CD14-positive monocyte (primary cell): ENCODE data around the gene SNAP25. TPM values are rescaled to one million over a fixed set of nuclear protein-coding genes. Genes with fewer than 3 reads are reported as not detected.

Experiments used
- DNase-seq, 3 donors: peaks; one replicate each; pipeline ENCODE4 v3.0.0-alpha.2; 2011 to 2022
- H2AFZ ChIP-seq: 2 replicates; pipeline ENCODE4 v1.6.0; 2012; ENCODE audit warnings: mild to moderate bottlenecking, low read depth, low read length, inconsistent platforms; ENCODE audit not compliant: insufficient read depth, poor library complexity, severe bottlenecking
- H3K27ac ChIP-seq, 2 donors: 1 replicate in 1 of 2; 2 replicates in 1 of 2; pipeline ENCODE4 v1.5.1; 2012 to 2013; ENCODE audit warnings: low read length in 2 of 2, control low read depth in 1 of 2, inconsistent platforms in 1 of 2, low read depth in 1 of 2, mild to moderate bottlenecking in 1 of 2
- H3K27me3 ChIP-seq, 2 donors: one replicate each; pipeline versions ENCODE4 v1.6.0 to v1.6.1; 2011 to 2013; ENCODE audit warnings: low read length in 2 of 2; ENCODE audit not compliant: control insufficient read depth in 2 of 2, insufficient read depth in 2 of 2
- H3K36me3 ChIP-seq, 2 donors: replicated peaks in 1 of 2; 1 replicate in 1 of 2; 2 replicates in 1 of 2; pipeline versions ENCODE4 v1.5.1 to v1.6.1; 2012 to 2013; ENCODE audit warnings: low read length in 2 of 2, control low read depth in 1 of 2, inconsistent platforms in 1 of 2, mild to moderate bottlenecking in 1 of 2; ENCODE audit not compliant: insufficient read depth in 2 of 2, control insufficient read depth in 1 of 2
- H3K4me1 ChIP-seq, 2 donors: 1 replicate in 1 of 2; 2 replicates in 1 of 2; pipeline versions ENCODE4 v1.5.1 to v1.6.1; 2012 to 2013; ENCODE audit warnings: low read length in 2 of 2, control low read depth in 1 of 2, inconsistent platforms in 1 of 2, mild to moderate bottlenecking in 1 of 2, moderate library complexity in 1 of 2; ENCODE audit not compliant: insufficient read depth in 2 of 2, control insufficient read depth in 1 of 2
- H3K4me2 ChIP-seq: replicated peaks from 2 replicates; pipeline ENCODE3; 2012; ENCODE audit warnings: low read length, moderate library complexity, mild to moderate bottlenecking; ENCODE audit not compliant: poor library complexity, severe bottlenecking; ENCODE audit errors: extremely low read depth
- H3K4me3 ChIP-seq, 3 experiments: fragments of 200-600 bp in 1 of 3; sonication (generic) in 1 of 3; replicated peaks in 1 of 3; 1 replicate in 2 of 3; 2 replicates in 1 of 3; pipeline ENCODE4 v1.5.1; 2011 to 2013; ENCODE audit warnings: low read length in 3 of 3, mild to moderate bottlenecking in 3 of 3, control low read depth in 2 of 3, low read depth in 2 of 3, inconsistent platforms in 1 of 3, moderate library complexity in 1 of 3
- H3K79me2 ChIP-seq: 2 replicates; pipeline ENCODE4 v1.6.0; 2012; ENCODE audit warnings: mild to moderate bottlenecking, control low read depth, inconsistent platforms, low read length, moderate library complexity; ENCODE audit not compliant: insufficient read depth
- H3K9ac ChIP-seq: 2 replicates; pipeline ENCODE4 v1.6.0; 2017; ENCODE audit warnings: low read length, mild to moderate bottlenecking; ENCODE audit not compliant: insufficient read depth, poor library complexity, severe bottlenecking
- H3K9me3 ChIP-seq, 2 donors: replicated peaks in 1 of 2; 1 replicate in 1 of 2; 2 replicates in 1 of 2; pipeline versions ENCODE4 v1.5.1 to v1.6.1; 2012 to 2013; ENCODE audit warnings: low read length in 2 of 2, control low read depth in 1 of 2; ENCODE audit not compliant: control insufficient read depth in 1 of 2, insufficient read depth in 1 of 2
- H4K20me1 ChIP-seq: 2 replicates; pipeline ENCODE4 v1.6.0; 2012; ENCODE audit warnings: mild to moderate bottlenecking, low read length, control low read depth, moderate library complexity; ENCODE audit not compliant: insufficient read depth
- H3K27ac Mint-ChIP-seq, 7 donors: one replicate each; pipeline ENCODE4 v1.8.0; 2020; ENCODE audit warnings: mild to moderate bottlenecking in 7 of 7, mixed read lengths in 7 of 7, moderate library complexity in 6 of 7, inconsistent platforms in 2 of 7
- H3K27me3 Mint-ChIP-seq, 3 donors: one replicate each; pipeline ENCODE4 v1.8.0; 2021 to 2022; ENCODE audit warnings: low read depth in 3 of 3, mild to moderate bottlenecking in 3 of 3, mixed read lengths in 3 of 3, moderate library complexity in 3 of 3, inconsistent platforms in 1 of 3
- H3K36me3 Mint-ChIP-seq, 2 donors: one replicate each; pipeline ENCODE4 v1.8.0; 2020; ENCODE audit warnings: mixed read lengths in 2 of 2, inconsistent platforms in 1 of 2, mild to moderate bottlenecking in 1 of 2
- H3K4me1 Mint-ChIP-seq: one replicate; pipeline ENCODE4 v1.8.0; 2020; ENCODE audit warnings: mild to moderate bottlenecking, mixed read lengths
- H3K4me3 Mint-ChIP-seq, 2 donors: one replicate each; pipeline ENCODE4 v1.8.0; 2020; ENCODE audit warnings: mild to moderate bottlenecking in 2 of 2, mixed read lengths in 2 of 2, moderate library complexity in 1 of 2
- H3K9me3 Mint-ChIP-seq, 7 donors: one replicate each; pipeline ENCODE4 v1.8.0; 2020 to 2022; ENCODE audit warnings: mixed read lengths in 7 of 7, mild to moderate bottlenecking in 6 of 7, moderate library complexity in 6 of 7, inconsistent platforms in 2 of 7
- CTCF ChIP-seq: fragments of 200-600 bp; IDR thresholded peaks from one replicate; pipeline ENCODE4 v1.8.0; 2022; ENCODE audit warnings: antibody characterized with exemption, mild to moderate bottlenecking
- WGBS: methylation state at CpG from one replicate; pipeline ENCODE4 v1.1.5; 2013; ENCODE audit warnings: missing lambda C conversion rate; ENCODE audit not compliant: insufficient coverage; 5-methylcytosine and 5-hydroxymethylcytosine counted together
- intact Hi-C, 2 donors: fragments of 100-400 bp; cut with micrococcal nuclease; formaldehyde crosslinking; loops; one replicate each; pipeline versions ENCODE4 v1.15.0 to v1.15.1; 2023
- polyA plus RNA-seq, 3 donors: library from polyadenylated mRNA; depleted of rRNA in 1 of 3; unstranded in 2 of 3; stranded (reverse) in 1 of 3; fragments of 300-500 nt in 2 of 3; fragments of >200 nt in 1 of 3; fragmentation: Illumina TruSeq in 2 of 3; gene quantifications; 1 replicate in 2 of 3; 2 replicates in 1 of 3; pipeline ENCODE4 v1.2.3, GENCODE V29; 2012 to 2021

Gene SNAP25
- polyA plus RNA-seq, 3 donors, result not detected

- H3K36me3 ChIP-seq, result no peaks in the 10 kb centered on the region
- H3K4me3 Mint-ChIP-seq, result no peak overlapping the region
- no peak overlapping the region for H3K27ac Mint-ChIP-seq
Measured at GRCh38 chr20:10170261-10170660, 48.4 kb upstream of the SNAP25 start.

More at GRCh38 chr20:10170261-10170660, 48.4 kb upstream of the SNAP25 start:
- H3K27me3 ChIP-seq, result peaks cover 0 to 8% of the 10 kb centered on the region in 2 donors
- no peak overlapping the region for H3K4me3 ChIP-seq
- no peak overlapping the region for H3K9ac ChIP-seq
- no peak for DNase-seq
- H3K27me3 Mint-ChIP-seq, result peaks cover 10 to 27% (median 16%) of the 10 kb centered on the region in 3 donors
- H3K4me1 Mint-ChIP-seq, result peaks cover 11% of the 10 kb centered on the region
- no CpG with 5 or more reads among the region's 2 CpGs for WGBS
- H3K79me2 ChIP-seq, result no peaks in the 10 kb centered on the region
- no peak overlapping the region for H2AFZ ChIP-seq
- no peaks in the 10 kb centered on the region for H4K20me1 ChIP-seq
- H3K9me3 Mint-ChIP-seq, result peaks cover 0 to 8% (median 2%) of the 10 kb centered on the region in 7 donors
- H3K27ac ChIP-seq, result no peak overlapping the region
- intact Hi-C loops, result no loop called here
- no peak for TF ChIP-seq CTCF
- no peaks in the 10 kb centered on the region for H3K36me3 Mint-ChIP-seq
- no peak overlapping the region for H3K4me2 ChIP-seq
- peaks cover 0 to 4% of the 10 kb centered on the region in 2 donors for H3K9me3 ChIP-seq
- peaks cover 7 to 8% of the 10 kb centered on the region in 2 donors for H3K4me1 ChIP-seq
